CD14-positive monocyte (primary cell): Measurements from ENCODE around the gene C1QTNF8. TPM values are rescaled to one million over a fixed set of nuclear protein-coding genes. Genes with fewer than 3 reads are reported as not detected.
A peak's percentile ranks its signal among the peaks of the same experiment; 100 is the strongest.

Experiments used
- DNase-seq, 3 donors: peaks; one replicate each; pipeline ENCODE4 v3.0.0-alpha.2; 2011 to 2022
- H2AFZ ChIP-seq: 2 replicates; pipeline ENCODE4 v1.6.0; 2012; ENCODE audit warnings: mild to moderate bottlenecking, low read depth, low read length, inconsistent platforms; ENCODE audit not compliant: insufficient read depth, poor library complexity, severe bottlenecking
- H3K27ac ChIP-seq, 2 donors: 1 replicate in 1 of 2; 2 replicates in 1 of 2; pipeline ENCODE4 v1.5.1; 2012 to 2013; ENCODE audit warnings: low read length in 2 of 2, control low read depth in 1 of 2, inconsistent platforms in 1 of 2, low read depth in 1 of 2, mild to moderate bottlenecking in 1 of 2
- H3K27me3 ChIP-seq, 2 donors: one replicate each; pipeline versions ENCODE4 v1.6.0 to v1.6.1; 2011 to 2013; ENCODE audit warnings: low read length in 2 of 2; ENCODE audit not compliant: control insufficient read depth in 2 of 2, insufficient read depth in 2 of 2
- H3K36me3 ChIP-seq, 2 donors: replicated peaks in 1 of 2; 1 replicate in 1 of 2; 2 replicates in 1 of 2; pipeline versions ENCODE4 v1.5.1 to v1.6.1; 2012 to 2013; ENCODE audit warnings: low read length in 2 of 2, control low read depth in 1 of 2, inconsistent platforms in 1 of 2, mild to moderate bottlenecking in 1 of 2; ENCODE audit not compliant: insufficient read depth in 2 of 2, control insufficient read depth in 1 of 2
- H3K4me1 ChIP-seq, 2 donors: 1 replicate in 1 of 2; 2 replicates in 1 of 2; pipeline versions ENCODE4 v1.5.1 to v1.6.1; 2012 to 2013; ENCODE audit warnings: low read length in 2 of 2, control low read depth in 1 of 2, inconsistent platforms in 1 of 2, mild to moderate bottlenecking in 1 of 2, moderate library complexity in 1 of 2; ENCODE audit not compliant: insufficient read depth in 2 of 2, control insufficient read depth in 1 of 2
- H3K4me2 ChIP-seq: replicated peaks from 2 replicates; pipeline ENCODE3; 2012; ENCODE audit warnings: low read length, moderate library complexity, mild to moderate bottlenecking; ENCODE audit not compliant: poor library complexity, severe bottlenecking; ENCODE audit errors: extremely low read depth
- H3K4me3 ChIP-seq, 3 experiments: fragments of 200-600 bp in 1 of 3; sonication (generic) in 1 of 3; replicated peaks in 1 of 3; 1 replicate in 2 of 3; 2 replicates in 1 of 3; pipeline ENCODE4 v1.5.1; 2011 to 2013; ENCODE audit warnings: low read length in 3 of 3, mild to moderate bottlenecking in 3 of 3, control low read depth in 2 of 3, low read depth in 2 of 3, inconsistent platforms in 1 of 3, moderate library complexity in 1 of 3
- H3K79me2 ChIP-seq: 2 replicates; pipeline ENCODE4 v1.6.0; 2012; ENCODE audit warnings: mild to moderate bottlenecking, control low read depth, inconsistent platforms, low read length, moderate library complexity; ENCODE audit not compliant: insufficient read depth
- H3K9ac ChIP-seq: 2 replicates; pipeline ENCODE4 v1.6.0; 2017; ENCODE audit warnings: low read length, mild to moderate bottlenecking; ENCODE audit not compliant: insufficient read depth, poor library complexity, severe bottlenecking
- H3K9me3 ChIP-seq, 2 donors: replicated peaks in 1 of 2; 1 replicate in 1 of 2; 2 replicates in 1 of 2; pipeline versions ENCODE4 v1.5.1 to v1.6.1; 2012 to 2013; ENCODE audit warnings: low read length in 2 of 2, control low read depth in 1 of 2; ENCODE audit not compliant: control insufficient read depth in 1 of 2, insufficient read depth in 1 of 2
- H4K20me1 ChIP-seq: 2 replicates; pipeline ENCODE4 v1.6.0; 2012; ENCODE audit warnings: mild to moderate bottlenecking, low read length, control low read depth, moderate library complexity; ENCODE audit not compliant: insufficient read depth
- H3K27ac Mint-ChIP-seq, 7 donors: one replicate each; pipeline ENCODE4 v1.8.0; 2020; ENCODE audit warnings: mild to moderate bottlenecking in 7 of 7, mixed read lengths in 7 of 7, moderate library complexity in 6 of 7, inconsistent platforms in 2 of 7
- H3K27me3 Mint-ChIP-seq, 3 donors: one replicate each; pipeline ENCODE4 v1.8.0; 2021 to 2022; ENCODE audit warnings: low read depth in 3 of 3, mild to moderate bottlenecking in 3 of 3, mixed read lengths in 3 of 3, moderate library complexity in 3 of 3, inconsistent platforms in 1 of 3
- H3K36me3 Mint-ChIP-seq, 2 donors: one replicate each; pipeline ENCODE4 v1.8.0; 2020; ENCODE audit warnings: mixed read lengths in 2 of 2, inconsistent platforms in 1 of 2, mild to moderate bottlenecking in 1 of 2
- H3K4me1 Mint-ChIP-seq: one replicate; pipeline ENCODE4 v1.8.0; 2020; ENCODE audit warnings: mild to moderate bottlenecking, mixed read lengths
- H3K4me3 Mint-ChIP-seq, 2 donors: one replicate each; pipeline ENCODE4 v1.8.0; 2020; ENCODE audit warnings: mild to moderate bottlenecking in 2 of 2, mixed read lengths in 2 of 2, moderate library complexity in 1 of 2
- H3K9me3 Mint-ChIP-seq, 7 donors: one replicate each; pipeline ENCODE4 v1.8.0; 2020 to 2022; ENCODE audit warnings: mixed read lengths in 7 of 7, mild to moderate bottlenecking in 6 of 7, moderate library complexity in 6 of 7, inconsistent platforms in 2 of 7
- WGBS: methylation state at CpG from one replicate; pipeline ENCODE4 v1.1.5; 2013; ENCODE audit warnings: missing lambda C conversion rate; ENCODE audit not compliant: insufficient coverage; 5-methylcytosine and 5-hydroxymethylcytosine counted together
- intact Hi-C, 2 donors: fragments of 100-400 bp; cut with micrococcal nuclease; formaldehyde crosslinking; loops; one replicate each; pipeline versions ENCODE4 v1.15.0 to v1.15.1; 2023
- polyA plus RNA-seq, 3 donors: library from polyadenylated mRNA; depleted of rRNA in 1 of 3; unstranded in 2 of 3; stranded (reverse) in 1 of 3; fragments of 300-500 nt in 2 of 3; fragments of >200 nt in 1 of 3; fragmentation: Illumina TruSeq in 2 of 3; gene quantifications; 1 replicate in 2 of 3; 2 replicates in 1 of 3; pipeline ENCODE4 v1.2.3, GENCODE V29; 2012 to 2021
- TF ChIP-seq, protein P1 (sequence below): fragments of 200-600 bp; IDR thresholded peaks from one replicate; pipeline ENCODE4 v1.8.0; 2022; ENCODE audit warnings: antibody characterized with exemption, mild to moderate bottlenecking

Gene C1QTNF8
- polyA plus RNA-seq, 3 donors, result not detected

DNA sequence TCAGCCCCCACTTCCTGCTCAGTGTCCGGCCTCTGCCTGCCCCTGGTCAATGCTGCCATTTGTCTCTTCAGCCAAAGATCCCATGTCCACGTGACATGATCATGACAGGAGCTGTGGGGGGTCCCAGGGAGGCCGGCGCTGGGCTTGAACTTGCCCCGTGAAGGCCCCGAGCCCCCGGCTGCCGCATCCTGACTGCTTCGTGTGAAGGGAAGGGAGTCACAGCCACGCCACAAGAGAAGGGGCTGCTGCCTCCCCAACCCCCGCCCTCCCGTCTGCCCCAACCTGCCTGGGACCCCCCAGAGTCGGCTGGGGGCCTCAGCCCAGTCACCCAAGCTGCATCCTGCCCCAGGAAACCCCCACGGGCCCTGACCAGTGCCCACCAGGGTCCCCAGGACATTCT lies 37.8 kb downstream of the C1QTNF8 start:
- H4K20me1 ChIP-seq, result no peaks in the 10 kb centered on the region
- Mint-ChIP-seq H3K36me3 (no peaks in the 10 kb centered on the region), H3K27me3 (peaks cover 4 to 15% (median 4%) of the 10 kb centered on the region in 3 donors), H3K4me1 (no peaks in the 10 kb centered on the region), H3K9me3 (peaks cover 9 to 26% (median 13%) of the 10 kb centered on the region in 7 donors), H3K4me3 (no peak overlapping the region), H3K27ac (no peak overlapping the region)
- H3K36me3 ChIP-seq, result no peaks in the 10 kb centered on the region
- WGBS, result 53% methylated on average over 11 of the region's 14 CpGs
- H3K4me3 ChIP-seq, result no peak overlapping the region
- H3K27ac ChIP-seq, result no peak overlapping the region
- intact Hi-C loops, result no loop called here
- no peaks in the 10 kb centered on the region for H3K79me2 ChIP-seq
- H3K9ac ChIP-seq, result no peak overlapping the region
- H3K27me3 ChIP-seq, result no peaks in the 10 kb centered on the region
- H3K4me1 ChIP-seq, result no peaks in the 10 kb centered on the region
- TF ChIP-seq, protein P1, sequence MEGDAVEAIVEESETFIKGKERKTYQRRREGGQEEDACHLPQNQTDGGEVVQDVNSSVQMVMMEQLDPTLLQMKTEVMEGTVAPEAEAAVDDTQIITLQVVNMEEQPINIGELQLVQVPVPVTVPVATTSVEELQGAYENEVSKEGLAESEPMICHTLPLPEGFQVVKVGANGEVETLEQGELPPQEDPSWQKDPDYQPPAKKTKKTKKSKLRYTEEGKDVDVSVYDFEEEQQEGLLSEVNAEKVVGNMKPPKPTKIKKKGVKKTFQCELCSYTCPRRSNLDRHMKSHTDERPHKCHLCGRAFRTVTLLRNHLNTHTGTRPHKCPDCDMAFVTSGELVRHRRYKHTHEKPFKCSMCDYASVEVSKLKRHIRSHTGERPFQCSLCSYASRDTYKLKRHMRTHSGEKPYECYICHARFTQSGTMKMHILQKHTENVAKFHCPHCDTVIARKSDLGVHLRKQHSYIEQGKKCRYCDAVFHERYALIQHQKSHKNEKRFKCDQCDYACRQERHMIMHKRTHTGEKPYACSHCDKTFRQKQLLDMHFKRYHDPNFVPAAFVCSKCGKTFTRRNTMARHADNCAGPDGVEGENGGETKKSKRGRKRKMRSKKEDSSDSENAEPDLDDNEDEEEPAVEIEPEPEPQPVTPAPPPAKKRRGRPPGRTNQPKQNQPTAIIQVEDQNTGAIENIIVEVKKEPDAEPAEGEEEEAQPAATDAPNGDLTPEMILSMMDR, result no peak
- H2AFZ ChIP-seq, result no peak overlapping the region
- H3K9me3 ChIP-seq, result peaks cover 0 to 24% of the 10 kb centered on the region in 2 donors
- no peak overlapping the region for H3K4me2 ChIP-seq
- DNase-seq, result no peak

GRCh38 chr16:1057252-1057932 lies 38.7 kb downstream of the C1QTNF8 start:
- H3K9me3 Mint-ChIP-seq, result peaks cover 9 to 26% (median 13%) of the 10 kb centered on the region in 7 donors
- no peaks in the 10 kb centered on the region for H3K36me3 ChIP-seq
- no peak overlapping the region for H3K4me3 ChIP-seq
- 28% methylated on average over 31 of the region's 33 CpGs for WGBS
- H3K27me3 Mint-ChIP-seq, result peaks cover 4 to 11% (median 4%) of the 10 kb centered on the region in 3 donors
- no peak overlapping the region for H3K27ac ChIP-seq
- no peak overlapping the region for H3K9ac ChIP-seq
- H3K27me3 ChIP-seq, result no peaks in the 10 kb centered on the region
- no peaks in the 10 kb centered on the region for H3K4me1 Mint-ChIP-seq
- intact Hi-C loops, result no loop called here
- no peak overlapping the region for H3K4me2 ChIP-seq
- H3K36me3 Mint-ChIP-seq, result no peaks in the 10 kb centered on the region
- H3K79me2 ChIP-seq, result no peaks in the 10 kb centered on the region
- no peak overlapping the region for H2AFZ ChIP-seq
- TF ChIP-seq, protein P1, result peak; percentile 80
- H3K9me3 ChIP-seq, result peaks cover 0 to 24% of the 10 kb centered on the region in 2 donors
- no peaks in the 10 kb centered on the region for H3K4me1 ChIP-seq
- H3K4me3 Mint-ChIP-seq, result no peak overlapping the region
- no peak overlapping the region for H3K27ac Mint-ChIP-seq
- peak in 1 of 3 donors; percentile 8 for DNase-seq
- H4K20me1 ChIP-seq, result no peaks in the 10 kb centered on the region
